Hippocampal formation (tissue), 2 donors: ENCODE data around the gene KCNQ5.

ENCODE experiments used
- DNase-seq, 2 donors: peaks; one replicate each; lab custom pipeline; 2025; lab: John Stamatoyannopoulos, UW

The KCNQ5 gene

DNA sequence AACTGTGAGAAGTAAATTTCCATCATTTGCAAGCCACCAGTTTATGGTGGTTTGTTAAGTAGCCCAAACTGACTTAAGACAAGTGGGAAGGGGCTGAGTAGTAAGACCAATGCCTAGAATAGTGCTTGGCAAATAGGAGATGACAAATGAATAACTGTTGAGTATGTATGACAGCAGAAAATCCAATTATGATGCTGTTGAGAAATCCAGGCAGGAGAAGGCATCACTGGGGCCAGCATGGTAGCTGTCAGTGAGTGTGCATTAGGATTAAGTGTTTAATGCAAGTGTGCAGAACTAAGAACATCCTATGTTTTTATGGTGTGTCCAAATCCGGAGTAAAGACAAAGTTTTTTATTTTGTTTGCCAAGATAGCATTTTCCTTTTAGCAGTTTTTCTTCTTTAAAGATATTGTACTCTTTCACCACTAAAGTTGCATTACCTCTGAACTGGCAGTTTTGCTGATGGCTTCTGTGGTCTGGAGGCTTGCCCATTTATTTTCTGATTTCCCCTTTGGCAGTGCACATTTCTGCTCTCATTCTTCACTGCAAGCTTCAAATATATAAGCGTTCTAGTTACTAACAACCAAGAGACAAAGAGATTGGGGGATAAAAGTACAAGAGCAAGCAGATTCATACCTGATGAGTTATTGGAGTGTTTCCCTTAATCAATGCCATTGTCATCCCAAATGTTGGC lies 289.7 kb downstream of the KCNQ5 start:
- no peak for DNase-seq

DNA sequence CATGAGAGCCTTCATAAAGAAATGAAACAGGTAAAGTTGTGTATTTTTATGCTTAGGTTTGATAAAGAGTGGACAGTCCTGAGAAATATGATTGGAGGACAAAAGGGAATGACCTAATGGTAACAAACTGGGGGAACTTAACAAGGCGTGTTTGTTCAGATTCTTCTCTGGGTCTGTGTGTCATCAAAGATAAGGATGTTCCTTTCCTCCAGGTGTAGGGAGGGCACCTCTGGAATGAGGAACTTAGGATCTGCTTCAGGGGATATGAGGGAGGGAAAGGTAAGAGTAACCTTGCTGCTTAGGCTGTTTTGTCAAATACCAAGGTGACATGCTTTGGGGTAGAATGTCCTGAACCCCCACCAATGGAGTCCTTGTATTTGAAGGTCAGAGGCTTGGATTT lies 291.9 kb downstream of the KCNQ5 start:
- DNase-seq = no peak

DNA sequence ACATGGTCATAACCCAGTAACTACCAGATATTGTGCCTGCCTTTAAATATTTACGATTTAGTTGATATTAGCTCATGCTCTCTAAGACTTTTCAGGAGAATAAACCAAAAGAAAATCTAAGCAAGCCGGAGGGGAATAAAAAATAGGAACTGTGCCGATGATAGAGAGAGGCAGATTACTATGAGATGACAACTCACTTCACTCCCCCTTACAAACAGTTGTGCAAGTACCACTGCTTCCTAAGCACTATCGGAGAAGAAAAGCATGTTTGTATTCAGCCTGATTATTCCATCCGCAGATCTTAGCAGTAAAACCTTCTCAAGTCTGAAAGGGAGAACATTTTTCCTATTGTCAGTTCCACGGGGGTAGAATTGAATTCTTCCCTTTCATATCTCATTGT lies 294.4 kb downstream of the KCNQ5 start:
- no peak for DNase-seq

GRCh38 chr6:72916906-72917305 lies 295.0 kb downstream of the KCNQ5 start:
- DNase-seq = no peak

DNA sequence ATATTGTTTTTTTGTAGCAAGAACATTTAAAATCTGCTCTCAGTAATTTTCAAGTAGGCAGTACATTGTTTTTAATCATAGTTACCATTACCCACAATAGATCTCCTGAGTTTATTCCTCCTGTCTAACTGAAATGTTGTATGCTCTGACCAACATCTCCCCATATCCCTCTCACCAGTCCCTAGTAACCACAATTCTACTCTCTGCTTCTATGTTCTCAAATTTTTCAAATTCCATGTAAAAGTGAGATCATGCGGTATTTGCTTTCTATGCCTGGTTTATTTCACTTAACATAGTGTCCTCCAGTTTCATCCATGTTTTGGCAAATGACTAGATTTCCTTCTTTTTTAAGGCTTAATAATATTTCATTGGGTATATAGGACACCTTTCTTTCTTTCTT lies 300.5 kb downstream of the KCNQ5 start:
- no peak for DNase-seq

GRCh38 chr6:72925136-72925535 lies 303.3 kb downstream of the KCNQ5 start:
- DNase-seq = no peak

- DNase-seq = no peak
These were observed 308.8 kb downstream of the KCNQ5 start for GRCh38 chr6:72930556-72931132.

DNA sequence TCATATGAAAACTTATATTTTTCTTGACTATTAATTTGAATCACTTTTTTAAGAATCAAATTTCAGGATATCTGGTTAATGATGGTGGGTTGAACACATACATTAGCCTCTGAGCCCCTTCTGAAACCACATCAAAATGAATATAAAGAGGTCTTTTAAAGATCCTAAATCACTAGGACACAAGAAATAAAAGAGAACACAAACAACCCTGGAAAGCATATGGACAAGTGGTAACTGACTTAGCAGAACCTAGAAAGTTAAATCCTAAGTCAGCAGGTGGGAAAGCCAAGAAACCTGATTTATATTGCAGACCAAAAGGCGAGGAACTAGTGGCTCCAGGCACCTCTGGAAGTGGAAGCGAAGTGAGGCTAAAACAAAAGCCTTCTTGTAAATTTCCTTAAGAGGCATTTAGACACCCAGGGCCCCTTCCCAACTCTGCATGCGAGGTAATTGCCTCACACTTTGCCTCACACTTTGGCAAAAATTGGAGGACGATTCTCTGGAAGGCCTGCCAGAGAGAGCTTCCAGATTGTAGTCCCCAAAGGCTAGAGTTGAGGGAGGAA lies 309.5 kb downstream of the KCNQ5 start:
- DNase-seq = no peak

DNA sequence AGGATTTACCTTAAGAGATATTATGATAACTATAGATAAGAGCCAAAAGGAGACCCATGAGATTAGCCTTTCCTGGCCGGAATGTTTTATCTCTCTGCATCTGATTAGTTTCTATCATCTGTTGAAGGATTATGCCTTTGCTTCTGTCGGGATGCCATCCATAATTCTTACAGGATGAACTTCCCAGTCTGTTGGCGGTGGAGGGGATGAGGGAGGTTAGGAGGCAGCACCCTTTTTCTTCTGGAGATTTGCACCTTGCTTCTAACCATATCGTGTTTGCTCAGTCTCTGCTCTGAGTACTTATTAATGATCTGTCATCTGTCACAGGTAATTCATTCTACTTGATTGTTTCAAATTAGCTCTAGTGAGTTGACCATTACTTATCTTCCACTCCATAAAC lies 311.4 kb downstream of the KCNQ5 start:
- no peak for DNase-seq

DNA sequence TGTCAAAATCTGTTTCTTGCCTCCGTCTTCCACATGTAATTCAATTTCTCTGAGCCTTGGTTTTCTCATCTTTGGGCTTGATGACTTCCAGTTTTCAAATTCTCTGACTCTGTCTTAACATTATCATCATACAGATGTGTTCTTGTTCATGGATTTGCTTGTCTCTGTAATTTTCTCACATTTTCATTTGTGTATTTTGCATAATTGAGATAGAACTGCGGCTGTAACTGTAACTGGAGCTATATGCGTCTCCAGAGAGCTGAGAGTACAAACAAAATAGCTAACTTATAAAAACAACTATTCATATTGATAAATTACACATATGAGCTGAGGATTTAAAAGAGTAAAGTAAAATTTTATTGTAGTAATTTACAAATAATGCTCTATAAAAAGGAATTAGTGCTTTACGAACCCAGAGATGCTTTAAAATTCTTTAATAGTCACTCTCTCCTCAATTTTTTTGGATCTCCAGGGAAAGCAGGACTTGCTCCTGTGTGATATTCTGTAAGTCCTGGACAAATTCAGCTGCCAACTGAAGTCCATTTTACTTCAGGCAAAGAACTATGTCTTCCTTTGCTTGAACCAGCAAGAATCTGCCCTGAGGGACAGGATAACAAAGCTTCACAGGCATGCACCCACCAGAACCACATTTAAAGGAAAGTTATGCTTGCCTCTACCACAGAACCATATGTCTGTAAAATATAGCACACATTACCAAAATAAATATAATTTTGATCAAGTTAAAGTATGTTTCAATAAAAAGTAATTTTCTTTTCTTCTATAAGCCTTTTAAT lies 315.1 kb downstream of the KCNQ5 start:
- no peak for DNase-seq

DNA sequence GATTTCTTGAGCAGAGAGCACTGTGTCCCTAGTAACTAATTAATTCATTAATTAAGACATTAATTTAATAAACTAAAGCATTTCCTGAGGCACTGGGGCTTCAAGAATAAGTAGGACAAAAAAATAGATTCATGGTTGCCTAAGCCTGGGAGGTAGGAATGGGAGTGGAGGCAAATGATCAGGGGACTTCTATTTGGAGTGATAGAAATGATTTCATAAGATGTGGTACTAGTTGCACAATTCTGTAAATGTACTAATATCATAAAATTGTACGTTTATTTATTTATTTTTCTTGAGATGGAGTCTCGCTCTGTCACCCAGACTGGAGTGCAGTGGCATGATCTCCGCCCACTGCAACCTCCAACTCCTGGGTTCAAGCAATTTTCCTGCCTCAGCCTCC lies 316.2 kb downstream of the KCNQ5 start:
- DNase-seq = no peak

DNA sequence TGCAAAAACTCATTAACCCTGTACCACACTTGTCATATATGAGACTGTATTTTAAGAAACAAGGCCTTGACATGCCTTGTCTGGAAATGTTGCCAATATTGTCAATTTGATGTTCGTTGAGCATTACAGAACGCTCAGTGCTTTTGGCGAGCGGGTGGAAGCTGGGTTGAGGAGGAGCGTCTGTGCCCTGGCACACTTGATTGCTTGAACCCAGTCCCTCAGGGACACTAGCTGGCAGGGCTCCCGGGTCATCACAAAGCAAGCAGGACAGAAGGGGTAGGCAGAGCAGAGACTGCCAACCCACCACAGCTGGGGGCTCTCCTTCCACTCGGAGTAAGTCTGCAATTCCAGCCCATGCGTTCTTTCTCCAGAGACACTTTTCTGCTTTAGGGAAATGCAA lies 317.1 kb downstream of the KCNQ5 start:
- DNase-seq = no peak

DNA sequence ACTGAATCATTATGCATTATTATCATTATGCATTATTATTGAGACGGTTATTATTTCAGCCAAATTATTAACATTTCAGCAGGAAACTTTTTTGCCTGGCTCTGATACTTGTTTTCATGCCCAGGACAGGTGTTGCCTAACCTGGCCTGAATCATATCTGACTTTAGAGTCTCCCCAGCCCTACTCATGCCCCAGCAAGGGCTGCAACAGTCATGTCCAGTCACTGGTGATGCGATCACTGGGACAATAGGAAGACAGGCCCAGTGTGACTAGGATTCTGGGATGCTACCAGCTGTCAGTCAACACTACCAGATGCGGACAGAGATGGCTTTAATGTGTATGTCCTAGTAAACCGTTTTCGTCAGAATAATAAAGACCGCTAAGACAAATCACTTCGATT lies 318.4 kb downstream of the KCNQ5 start:
- DNase-seq = no peak

DNA sequence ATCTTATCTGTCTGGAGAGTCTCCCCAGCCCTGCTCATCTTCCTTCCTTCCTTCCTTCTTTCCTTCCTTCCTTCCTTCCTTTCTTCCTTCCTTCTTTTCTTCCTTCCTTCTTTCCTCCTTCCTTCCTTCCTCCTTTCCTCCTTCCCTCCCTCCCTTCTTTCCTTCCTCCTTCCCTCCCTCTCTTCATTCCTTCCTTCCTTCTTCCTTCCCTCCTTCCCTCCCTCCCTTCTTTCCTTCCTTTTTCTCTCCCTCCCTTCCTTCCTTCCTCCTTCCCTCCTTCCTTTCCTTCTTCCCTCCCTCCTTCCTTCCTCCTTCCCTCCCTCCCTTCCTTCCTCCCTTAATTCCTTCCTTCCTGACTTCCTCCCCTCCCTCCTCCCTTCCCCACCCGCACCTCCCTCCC lies 319.4 kb downstream of the KCNQ5 start:
- DNase-seq = no peak

DNA sequence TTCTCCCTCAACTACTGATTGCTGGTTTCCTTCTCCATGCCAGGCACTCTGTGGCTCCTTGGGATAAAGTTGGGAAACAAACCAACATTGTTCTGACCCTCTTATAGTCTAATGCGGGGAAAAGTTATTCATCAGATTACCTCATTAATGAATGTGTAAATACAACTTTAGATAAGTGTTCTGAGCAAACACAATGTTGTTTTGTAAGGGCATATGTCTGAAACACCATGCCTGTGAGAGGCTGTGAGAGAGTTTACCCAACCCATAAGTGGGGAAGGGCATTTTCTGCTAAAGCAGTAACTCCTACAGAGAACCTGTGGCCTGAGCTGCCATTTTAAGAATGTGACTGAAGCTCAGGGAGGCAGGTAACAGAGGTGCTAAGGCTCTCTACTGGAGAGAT lies 319.9 kb downstream of the KCNQ5 start:
- no peak for DNase-seq

DNA sequence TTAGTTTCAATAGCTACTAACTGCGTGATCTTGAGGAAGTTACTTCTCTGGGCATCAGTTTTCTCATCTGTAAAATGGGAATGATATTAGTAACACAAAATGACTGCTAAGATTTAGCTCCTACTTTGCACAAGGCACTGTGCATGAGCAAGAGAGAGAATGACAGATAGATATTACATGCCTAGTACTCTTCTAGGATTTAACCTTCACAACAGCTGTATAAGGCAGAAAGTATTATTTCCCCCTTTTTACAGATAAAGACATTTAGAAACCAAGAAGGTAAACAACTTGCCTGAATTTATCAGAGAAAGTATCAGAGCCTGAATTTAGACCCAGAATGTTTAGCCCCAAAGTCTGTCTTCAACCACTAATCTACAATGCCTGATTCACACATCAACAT lies 321.8 kb downstream of the KCNQ5 start:
- DNase-seq = no peak

DNA sequence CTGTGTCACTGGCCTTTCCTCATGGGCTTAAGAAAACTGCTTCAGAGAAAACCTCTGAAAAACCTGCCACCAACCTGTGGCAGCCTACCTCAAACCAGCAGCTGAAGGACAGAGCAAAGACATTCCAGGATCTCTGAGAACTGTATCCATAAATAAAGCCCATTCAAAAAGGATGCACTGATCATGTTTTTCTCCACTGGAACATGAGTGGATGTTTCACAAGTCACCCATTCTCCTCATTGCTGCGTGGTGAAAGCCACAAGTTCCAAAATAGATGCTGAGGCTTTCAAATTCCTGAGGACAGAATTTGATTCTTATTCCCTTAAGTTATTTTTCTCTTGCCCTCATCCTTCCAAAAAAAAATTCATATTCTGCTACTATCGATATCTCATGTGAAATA lies 322.8 kb downstream of the KCNQ5 start:
- DNase-seq = no peak

- no peak for DNase-seq
These were observed 324.9 kb downstream of the KCNQ5 start for GRCh38 chr6:72946774-72947173.

DNA sequence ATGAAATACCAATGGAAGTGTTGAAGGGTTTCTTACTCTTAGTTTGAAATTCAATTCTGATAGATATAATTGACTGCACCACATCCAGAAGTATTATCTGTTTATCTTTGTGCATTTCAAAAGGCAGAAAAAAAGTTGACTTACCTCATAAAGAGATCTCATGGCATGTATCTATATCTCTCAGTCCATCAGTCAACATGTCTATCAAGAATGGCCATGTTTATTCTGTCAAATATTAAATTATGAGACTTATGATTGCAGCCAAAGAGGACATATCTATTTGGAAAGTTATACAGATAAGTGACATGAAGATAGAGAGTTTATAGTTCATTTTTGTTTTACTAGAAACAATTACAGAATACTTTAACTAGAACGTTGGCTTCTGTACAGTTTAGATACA lies 325.7 kb downstream of the KCNQ5 start:
- no peak for DNase-seq

GRCh38 chr6:72948153-72948552 lies 326.3 kb downstream of the KCNQ5 start:
- DNase-seq = no peak

DNA sequence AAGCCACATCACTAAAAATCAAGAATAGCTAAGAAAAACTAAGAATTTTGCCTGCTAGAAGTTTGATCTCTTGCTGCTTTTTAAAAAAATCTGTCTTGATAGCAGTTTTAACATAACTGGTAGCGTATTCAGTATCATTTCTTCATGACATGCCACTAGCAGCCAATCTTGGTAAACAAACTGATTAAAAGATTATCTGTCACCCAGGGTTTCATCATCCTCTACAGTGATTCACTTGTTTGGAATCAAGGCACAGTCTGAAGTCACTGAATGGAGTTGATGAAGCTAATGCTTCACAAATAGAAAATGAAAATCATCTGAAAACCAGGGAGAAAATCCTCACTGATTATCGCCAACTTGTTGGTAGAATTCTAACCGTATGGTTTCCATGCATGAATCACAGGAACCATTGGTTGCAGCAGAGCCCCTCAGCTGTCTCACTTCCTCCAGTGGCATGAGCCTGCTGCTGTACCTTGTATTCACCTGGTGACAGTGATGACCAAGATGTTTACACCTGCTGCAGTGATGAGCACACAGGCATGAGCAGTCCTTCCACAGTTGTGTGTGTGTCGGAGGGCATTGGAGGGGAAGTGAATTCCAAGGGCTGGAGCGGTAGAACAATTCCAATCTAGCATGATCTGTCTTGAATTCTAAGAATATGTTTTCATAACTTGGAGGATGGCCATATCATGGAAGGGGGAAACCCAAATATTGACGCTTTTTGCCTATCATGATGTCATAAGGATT lies 328.4 kb downstream of the KCNQ5 start:
- DNase-seq = no peak
